COLO668 (cell line): ENCODE data around the gene ZEB1.
A peak's percentile ranks its signal among the peaks of the same experiment; 100 is the strongest.
"Not testable (repeated sequence)": the region's sequence is repeated elsewhere in the genome, so short reads cannot be mapped to it uniquely, and the experiment has no call there.

Source experiments
- DNase-seq: peaks from one replicate; lab custom pipeline; 2025; ENCODE audit not compliant: unreplicated experiment; lab: John Stamatoyannopoulos, UW

The ZEB1 gene

DNA sequence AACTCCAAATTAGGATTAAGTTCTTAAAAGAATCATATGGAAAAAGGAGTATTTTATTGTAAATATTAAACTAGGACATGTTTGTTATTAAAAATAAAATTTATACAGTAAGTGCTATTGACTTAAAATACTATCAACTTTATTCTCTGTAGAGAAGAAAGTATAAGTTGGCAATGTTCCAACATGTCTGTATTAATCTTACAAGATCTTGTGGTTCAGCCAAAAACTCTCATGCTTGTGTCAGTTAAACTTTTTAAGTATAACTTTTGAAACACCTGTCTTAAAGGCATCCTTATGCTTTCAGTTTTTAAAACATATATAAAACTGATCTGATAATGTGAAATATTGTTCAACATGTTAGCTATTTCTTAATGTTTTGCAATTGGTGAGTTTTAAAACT is 160.7 kb downstream of the ZEB1 start:
- no peak for DNase-seq

DNA sequence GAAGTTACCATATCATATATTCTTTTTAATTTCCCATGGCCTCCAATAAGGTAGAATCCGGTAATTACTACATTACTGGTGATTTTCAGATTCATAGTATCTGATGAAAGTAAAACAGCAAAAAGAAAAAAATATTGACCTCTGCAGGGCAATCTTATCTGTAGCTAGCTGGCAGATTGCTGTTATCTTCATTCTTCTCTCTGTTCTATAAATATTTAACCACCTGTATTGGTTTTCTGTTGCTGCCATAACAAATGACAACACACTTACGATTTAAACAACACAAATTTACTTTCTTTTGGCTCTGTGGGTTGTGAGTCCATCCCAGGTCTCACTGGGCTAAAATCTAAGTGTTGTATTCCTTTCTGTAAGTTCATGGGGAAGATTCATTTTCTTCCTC is 164.5 kb downstream of the ZEB1 start:
- DNase-seq: no peak

DNA sequence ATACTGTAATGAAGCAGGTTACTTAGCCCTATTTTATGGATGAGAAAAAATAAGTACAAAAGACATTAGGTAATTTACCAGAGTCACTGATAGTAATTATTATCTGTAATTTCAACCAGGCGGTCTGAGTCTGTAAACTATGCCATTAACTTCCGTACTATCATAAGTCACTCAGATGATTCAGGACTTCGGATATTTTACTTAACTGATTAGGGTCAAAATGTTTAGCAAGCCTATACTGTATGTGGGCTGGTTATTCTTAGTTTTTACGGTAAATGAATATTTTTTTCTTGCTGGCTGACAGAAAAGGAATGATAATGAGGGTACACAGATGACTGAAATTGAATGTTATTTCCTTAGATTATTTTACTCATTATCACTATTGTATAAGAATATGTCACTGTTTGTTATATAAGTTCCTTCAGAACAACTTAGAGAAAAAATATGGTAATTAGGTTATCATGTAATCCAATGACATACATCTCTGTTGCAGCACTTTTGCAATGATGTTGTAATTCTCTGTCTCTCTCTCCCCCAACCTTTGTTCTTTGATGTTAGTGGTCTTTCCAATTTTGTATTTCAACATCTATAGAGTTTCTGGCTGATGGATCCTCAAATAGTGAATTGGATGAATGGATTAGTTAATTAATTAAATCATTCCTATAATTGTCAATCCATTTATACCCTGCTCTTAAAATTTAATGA is 165.6 kb downstream of the ZEB1 start:
- DNase-seq: no peak

DNA sequence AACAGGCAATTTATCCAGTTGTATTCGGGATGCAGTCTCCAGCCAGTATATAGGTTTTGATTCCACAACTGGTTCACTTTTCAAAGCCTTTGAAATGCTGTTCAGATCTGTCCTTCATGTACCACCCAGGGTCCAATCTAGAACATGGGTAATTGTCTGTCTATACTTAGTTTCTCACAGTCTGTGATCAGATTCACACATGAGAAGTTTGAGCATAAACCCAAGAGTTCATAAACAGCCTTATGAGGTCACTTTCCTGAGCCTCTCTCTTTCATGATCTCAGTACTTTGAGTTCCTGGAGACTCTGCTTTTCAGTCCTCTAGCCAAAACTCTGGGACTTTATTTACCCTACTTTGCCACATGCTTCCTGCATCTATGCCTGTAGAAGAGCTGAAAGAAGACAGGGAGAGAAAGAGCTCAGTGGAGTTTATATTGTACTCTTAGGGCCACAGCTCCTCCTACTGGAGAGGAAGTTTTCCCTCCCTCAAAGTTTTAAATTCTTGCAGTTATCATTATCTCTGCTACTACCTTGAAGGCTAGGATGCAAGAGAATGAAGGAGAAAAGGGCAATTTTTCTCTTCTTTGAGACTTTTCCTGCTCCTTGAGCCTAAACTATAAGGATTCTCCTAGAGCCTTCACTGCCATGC is 172.0 kb downstream of the ZEB1 start:
- peak; percentile 2 for DNase-seq

DNA sequence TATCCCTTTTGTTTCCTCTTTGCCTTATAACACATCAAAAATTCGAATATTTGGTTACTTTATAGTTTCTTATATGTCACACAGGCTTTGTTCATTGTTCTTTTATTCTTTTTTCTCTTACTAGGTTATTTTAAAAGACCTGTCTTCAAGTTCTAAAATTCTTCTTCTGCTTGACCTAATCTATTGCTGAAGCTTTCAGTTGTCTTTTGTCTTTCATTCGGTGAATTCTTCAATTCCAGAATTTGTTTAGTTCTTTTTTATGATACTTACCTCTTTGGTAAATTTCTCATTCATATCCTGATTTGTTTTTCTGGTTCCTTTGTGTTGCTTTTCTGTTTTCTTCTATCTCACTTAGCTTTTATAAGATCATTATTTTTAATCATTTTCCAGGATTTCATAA is 188.4 kb downstream of the ZEB1 start:
- DNase-seq: no peak

DNA sequence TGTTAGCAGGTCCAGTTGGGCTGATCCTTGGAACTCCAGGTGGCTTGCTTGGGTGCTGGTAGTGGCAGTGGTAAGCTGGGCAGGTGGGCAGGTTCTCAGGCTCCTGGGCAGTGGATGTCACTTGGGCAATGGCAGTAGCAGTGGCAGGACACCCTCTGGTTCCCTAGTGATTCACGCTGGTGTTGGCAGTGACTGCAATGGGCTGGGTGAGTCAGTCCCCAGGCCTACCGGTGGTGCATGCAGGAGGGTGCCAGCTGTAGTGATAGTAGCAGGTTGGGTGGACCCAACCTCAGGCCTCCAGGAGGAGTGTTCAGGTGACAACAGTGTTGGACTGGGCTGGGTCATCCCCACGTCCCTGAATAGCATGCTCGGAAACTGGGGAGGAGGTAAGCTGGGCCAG is 189.2 kb downstream of the ZEB1 start:
- DNase-seq: no peak

DNA sequence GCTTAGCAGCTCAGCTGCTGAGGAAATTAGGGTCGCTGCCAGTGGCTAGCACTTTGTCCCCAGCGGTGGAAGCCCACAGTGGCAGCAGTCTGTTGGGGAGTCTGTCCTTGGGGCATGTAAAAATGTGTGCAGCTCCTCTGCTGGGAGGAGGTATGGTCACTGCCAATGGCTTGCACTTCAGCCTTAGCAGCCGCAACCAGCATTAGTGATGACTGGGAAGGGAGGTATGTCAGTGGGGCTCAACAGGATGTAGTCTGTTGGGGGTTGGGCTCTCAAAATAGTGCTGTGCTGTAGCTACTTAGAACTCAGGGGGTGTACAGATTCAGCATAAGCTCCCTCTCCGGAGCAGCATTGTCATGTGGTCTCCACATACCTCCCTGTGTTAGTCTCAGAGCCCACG is 189.9 kb downstream of the ZEB1 start:
- DNase-seq: no peak

DNA sequence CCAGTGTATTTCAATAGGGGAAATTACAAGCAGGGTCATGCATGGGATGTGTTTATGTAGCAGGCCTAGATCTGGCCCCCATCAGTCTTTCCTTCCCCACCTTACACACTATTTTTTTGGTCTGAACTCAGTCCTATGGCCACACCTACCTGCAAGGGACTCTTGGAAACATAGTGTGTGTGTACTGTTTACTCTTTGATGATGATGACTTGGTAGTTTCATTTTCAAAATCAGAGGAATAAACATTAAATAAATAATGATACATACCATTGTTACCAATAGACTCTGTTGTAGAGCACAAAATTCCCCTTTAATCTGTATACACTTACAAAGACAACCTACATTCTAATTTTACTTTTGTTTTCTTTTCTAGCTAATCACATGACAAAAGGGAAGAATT is 191.0 kb downstream of the ZEB1 start:
- no peak for DNase-seq

DNA sequence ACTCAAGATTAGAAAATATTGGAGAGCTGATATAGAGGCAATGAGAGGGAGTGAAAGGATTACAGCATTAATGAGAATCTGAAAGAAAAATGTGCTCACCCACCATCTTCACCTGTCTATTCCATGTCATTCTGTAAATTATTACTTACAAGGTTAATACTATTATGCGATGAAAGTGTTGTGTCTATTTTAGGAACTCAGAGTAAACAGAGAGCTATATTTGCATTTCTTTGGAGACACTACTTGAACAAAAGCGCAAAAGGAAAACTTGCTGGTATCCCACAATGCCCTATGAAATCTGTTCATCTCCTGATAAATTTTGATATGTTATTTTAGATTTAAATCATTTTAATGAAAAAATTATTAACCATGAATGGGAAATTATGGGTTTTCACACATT is 196.1 kb downstream of the ZEB1 start:
- DNase-seq: no peak

DNA sequence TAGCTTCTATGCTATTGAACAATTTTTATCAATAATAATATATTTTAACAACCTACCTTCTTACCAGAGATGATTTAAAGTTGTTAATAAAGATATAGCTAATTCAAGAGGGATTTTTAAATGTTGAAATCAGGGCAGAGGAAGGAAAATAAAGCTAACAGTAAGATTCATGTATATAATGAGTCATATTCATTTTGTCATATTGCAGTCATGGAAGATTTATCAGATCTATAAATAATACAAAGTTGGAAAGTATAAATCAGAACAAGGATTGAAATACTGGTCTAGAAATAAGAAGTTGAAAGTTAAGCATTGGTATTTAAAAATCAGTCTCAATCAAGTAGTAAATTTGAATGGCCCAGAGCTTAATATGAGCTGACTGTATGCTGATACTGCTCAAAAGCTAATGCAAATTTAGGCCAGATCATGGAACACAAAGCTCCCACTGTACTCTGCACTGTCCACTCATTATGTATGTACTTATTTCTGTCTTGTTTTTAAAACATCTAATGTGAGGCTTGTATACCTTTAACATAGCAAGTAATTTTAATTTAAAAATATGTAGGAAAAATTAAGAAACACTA is 196.9 kb downstream of the ZEB1 start:
- no peak for DNase-seq

DNA sequence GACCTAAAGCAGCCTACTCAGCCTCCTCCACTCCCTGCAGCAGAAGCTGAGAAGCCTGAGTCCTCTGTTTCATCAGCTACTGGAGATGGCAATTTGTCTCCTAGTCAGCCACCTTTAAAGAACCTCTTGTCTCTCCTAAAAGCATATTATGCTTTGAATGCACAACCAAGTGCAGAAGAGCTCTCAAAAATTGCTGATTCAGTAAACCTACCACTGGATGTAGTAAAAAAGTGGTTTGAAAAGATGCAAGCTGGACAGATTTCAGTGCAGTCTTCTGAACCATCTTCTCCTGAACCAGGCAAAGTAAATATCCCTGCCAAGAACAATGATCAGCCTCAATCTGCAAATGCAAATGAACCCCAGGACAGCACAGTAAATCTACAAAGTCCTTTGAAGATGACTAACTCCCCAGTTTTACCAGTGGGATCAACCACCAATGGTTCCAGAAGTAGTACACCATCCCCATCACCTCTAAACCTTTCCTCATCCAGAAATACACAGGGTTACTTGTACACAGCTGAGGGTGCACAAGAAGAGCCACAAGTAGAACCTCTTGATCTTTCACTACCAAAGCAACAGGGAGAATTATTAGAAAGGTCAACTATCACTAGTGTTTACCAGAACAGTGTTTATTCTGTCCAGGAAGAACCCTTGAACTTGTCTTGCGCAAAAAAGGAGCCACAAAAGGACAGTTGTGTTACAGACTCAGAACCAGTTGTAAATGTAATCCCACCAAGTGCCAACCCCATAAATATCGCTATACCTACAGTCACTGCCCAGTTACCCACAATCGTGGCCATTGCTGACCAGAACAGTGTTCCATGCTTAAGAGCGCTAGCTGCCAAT is 202.2 kb downstream of the ZEB1 start:
- DNase-seq: no peak

DNA sequence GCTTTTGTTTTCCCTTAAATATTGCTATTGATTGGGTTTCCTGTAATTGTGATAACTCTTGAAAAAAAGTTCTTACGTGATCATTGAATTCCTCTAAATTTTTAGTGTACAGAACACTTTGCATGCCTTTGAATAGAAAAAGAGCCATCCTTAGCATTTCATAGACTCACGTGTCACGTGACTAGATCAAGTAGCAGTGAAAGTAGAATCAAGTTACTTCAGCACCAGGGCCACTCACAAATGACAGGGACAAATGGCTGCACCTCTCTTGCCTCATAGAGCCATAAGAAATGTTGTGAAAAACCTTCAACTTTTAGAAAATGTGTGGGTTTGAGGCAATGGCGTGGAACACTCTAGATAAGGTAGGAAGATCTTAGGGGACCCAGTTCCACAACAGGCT is 203.8 kb downstream of the ZEB1 start:
- DNase-seq: no peak

DNA sequence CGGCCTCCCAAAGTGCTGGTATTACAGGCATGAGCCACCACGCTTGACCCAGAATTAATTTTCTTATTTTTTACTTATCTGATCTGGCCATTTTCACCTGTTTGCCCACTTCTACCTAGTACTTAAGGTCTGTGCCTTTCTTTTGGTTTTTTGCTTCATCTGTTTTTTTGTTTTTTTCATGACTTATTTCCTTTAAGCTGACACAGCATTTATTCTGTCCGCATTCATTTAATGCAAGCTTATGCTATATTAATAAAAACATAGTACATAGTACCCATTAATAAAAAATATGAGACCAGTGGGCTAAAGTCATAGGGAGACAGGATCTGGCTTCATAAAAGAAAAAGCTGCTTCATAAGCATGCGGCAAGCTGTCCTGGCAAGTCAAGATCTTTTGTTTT is 205.4 kb downstream of the ZEB1 start:
- DNase-seq: no peak

DNA sequence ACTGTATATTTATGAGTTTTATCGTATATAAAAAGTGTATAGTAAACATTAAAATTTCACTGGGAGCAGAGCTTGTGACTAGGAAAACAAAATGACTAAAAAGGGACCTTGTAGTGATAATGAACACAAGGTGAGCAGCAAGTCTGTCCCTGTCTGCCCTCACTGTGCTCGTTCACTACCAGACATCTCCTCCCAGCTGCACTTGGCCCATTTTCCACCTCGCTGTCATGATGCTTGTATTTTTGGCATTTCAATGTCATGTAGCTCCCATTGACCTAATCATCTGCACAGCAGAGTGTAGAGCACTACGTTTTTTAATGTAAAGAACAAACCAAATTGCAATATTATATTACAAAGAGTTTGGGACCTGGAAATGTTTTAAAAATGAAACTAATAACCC is 207.2 kb downstream of the ZEB1 start:
- DNase-seq: no peak

DNA sequence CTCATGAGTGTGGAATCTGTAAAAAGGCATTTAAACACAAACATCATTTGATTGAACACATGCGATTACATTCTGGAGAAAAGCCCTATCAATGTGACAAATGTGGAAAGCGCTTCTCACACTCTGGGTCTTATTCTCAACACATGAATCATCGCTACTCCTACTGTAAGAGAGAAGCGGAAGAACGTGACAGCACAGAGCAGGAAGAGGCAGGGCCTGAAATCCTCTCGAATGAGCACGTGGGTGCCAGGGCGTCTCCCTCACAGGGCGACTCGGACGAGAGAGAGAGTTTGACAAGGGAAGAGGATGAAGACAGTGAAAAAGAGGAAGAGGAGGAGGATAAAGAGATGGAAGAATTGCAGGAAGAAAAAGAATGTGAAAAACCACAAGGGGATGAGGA is 207.7 kb downstream of the ZEB1 start:
- DNase-seq: no peak

DNA sequence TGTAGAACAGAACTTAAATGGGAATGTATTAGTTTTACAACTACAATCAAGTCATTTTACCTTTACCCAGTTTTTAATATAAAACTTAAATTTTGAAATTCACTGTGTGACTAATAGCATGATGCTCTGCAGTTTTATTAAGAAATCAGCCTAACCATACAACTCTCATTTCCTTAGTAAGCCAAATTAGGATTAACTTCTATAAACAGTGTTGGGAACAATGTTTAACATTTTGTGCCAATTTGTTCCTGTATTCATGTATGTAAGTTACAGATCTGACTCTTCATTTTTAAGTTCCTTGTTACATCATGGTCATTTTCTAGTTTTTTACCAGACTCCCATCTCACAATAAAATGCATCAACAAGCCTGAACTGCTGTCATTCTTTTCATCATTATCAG is 209.8 kb downstream of the ZEB1 start:
- DNase-seq: no peak

DNA sequence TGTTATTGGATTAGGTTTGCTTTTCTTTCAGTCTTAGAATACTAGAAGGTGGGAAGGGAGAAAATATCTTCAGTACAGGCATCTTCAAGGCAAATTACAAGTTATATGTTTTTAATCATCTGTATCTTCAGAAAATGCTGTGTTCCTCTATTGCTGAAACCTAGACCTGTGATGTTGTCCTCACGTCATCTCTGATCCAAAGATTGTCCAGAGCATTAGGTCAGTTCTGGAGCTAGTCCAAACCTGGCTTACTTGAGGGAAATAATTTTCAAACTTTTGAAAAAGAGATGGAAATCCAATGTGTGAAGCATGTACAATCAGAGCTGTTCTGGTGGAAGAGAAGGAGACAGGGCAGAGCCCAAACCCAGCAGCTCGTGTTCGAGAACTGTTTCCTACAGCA is 217.3 kb downstream of the ZEB1 start:
- DNase-seq: no peak

DNA sequence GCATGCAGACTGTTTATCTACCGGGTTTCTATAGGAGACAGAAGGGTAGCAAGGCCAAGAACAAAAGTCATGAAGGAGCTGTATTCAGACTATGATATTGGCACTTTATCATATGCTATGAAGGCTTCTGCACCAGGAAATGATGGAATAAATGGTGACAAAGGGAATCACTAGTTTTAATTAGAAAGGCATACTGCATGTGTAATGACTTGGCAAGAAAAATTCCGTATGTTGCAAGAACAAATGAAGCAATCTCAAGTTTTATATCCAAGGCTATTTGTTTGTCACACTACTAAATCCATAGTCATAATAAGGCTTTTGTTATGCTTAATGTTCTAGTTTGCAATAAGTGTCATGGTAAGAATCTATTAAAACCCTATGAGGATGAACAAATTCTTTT is 230.9 kb downstream of the ZEB1 start:
- DNase-seq: no peak

DNA sequence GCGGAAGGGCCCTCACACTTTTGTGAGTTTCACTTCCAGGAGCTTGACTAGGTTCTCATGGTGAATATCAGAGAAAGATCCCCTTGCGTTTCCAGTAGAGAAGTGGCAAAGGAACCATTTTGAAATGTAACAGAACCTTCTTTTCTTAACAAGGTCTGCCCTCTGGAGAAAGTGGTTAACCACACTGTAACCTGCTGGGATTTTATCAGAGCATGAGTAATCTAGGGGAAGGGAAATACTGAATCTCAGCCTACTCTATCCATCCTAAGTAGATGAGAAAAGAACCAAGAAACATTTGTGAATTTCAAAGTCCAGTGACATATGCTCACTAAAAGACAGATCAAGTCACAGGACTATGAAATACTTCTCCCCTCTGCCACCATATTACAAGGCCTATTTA is 235.5 kb downstream of the ZEB1 start:
- no peak for DNase-seq

DNA sequence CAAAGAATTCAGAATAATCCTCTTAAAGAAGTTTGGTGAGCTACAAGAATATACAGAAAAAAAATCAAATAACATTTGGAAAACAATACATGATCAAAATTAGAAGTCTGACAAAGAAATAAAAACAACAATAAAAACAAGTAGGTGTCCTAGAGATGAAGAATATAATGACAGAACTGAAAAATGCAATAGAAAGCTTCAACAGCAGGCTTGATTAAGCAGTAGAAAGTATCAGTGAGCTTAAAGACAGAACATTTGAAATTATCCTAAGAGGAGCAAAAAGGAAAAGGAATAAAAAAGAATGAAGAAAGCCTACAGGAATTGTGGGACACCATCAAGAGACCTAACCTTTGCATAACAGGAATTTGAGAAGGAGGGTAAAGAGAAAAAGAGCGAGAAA is 238.8 kb downstream of the ZEB1 start:
- no peak for DNase-seq

DNA sequence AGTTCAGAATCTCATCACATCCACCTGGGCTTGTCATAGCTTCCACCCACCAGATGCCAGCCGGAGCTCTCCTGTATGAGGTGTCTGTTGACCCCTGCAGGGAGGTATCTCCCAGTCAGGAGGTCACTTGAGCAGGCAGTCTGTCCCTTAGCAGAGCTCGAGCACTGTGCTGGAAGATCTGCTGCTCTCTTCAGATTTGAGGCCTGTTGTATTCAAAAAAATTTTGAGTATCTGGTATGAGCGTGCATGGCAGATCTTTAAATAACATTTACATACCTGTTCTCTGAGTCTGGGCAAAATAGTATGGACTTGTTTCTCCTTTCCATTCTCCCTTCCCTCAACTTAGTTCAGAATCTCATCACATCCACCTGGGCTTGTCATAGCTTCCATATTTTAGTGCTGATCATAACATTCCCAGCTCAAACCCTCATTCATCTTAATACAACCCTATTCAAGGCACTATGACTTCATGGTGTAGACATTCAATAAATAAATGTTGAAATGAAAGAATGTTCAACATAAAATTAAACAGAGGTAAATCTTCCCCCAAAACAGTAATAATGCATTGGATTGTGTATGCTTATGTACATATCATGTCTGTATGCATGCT is 249.3 kb downstream of the ZEB1 start:
- not testable (repeated sequence) for DNase-seq
